Sigmoid colon (tissue), 7 donors: ENCODE results near the gene DUS1L. TPM values are rescaled to one million over a fixed set of nuclear protein-coding genes. Genes with fewer than 3 reads are reported as not detected.

Source experiments
- DNase-seq: peaks from one replicate; pipeline ENCODE4 v3.0.0-alpha.2; 2019
- H3K27ac ChIP-seq, 4 donors: fragments of 200-600 bp; sonication (generic); one replicate each; pipeline ENCODE4 v1.5.1; 2016 to 2019; ENCODE audit warnings: mild to moderate bottlenecking in 1 of 4
- H3K27me3 ChIP-seq, 3 donors: fragments of 200-600 bp; sonication (generic); one replicate each; pipeline ENCODE4 v1.5.1; 2019; ENCODE audit warnings: mild to moderate bottlenecking in 1 of 3
- H3K36me3 ChIP-seq, 4 donors: fragments of 200-600 bp; sonication (generic); one replicate each; pipeline ENCODE4 v1.5.1; 2016 to 2019
- H3K4me1 ChIP-seq, 4 donors: fragments of 200-600 bp; sonication (generic); one replicate each; pipeline ENCODE4 v1.5.1; 2017 to 2019
- H3K4me3 ChIP-seq, 4 donors: fragments of 200-600 bp; sonication (generic); one replicate each; pipeline ENCODE4 v1.5.1; 2017 to 2019; ENCODE audit warnings: mild to moderate bottlenecking in 2 of 4, moderate library complexity in 1 of 4
- H3K9me3 ChIP-seq, 4 donors: fragments of 200-600 bp in 3 of 4; sonication (generic) in 3 of 4; one replicate each; pipeline versions ENCODE4 v1.5.1 to v1.6.1; 2013 to 2019
- EP300 ChIP-seq, 4 donors: sonication (generic); formaldehyde crosslinking; IDR thresholded peaks; one replicate each; pipeline ENCODE4 v1.6.1; 2017; ENCODE audit warnings: antibody characterized with exemption in 4 of 4
- POLR2A ChIP-seq, 2 donors: fragments of 450-650 bp; IDR thresholded peaks; one replicate each; pipeline ENCODE4 v1.6.1; 2016; ENCODE audit warnings: antibody characterized with exemption in 2 of 2, mild to moderate bottlenecking in 2 of 2, moderate library complexity in 2 of 2
- POLR2AphosphoS5 ChIP-seq, 4 donors: sonication (generic); formaldehyde crosslinking; IDR thresholded peaks; one replicate each; pipeline ENCODE4 v1.6.1; 2017; ENCODE audit warnings: antibody characterized with exemption in 4 of 4
- WGBS, 2 donors: extraction: QIAGEN DNeasy Blood & Tissue Kit; methylation state at CpG; one replicate each; pipeline ENCODE4 v1.1.7; 2013; 5-methylcytosine and 5-hydroxymethylcytosine counted together
- intact Hi-C: fragments of 100-400 bp; cut with DNase I; formaldehyde crosslinking; loops from one replicate; pipeline ENCODE4 v1.15.1; 2023
- polyA plus RNA-seq, 3 donors: library from polyadenylated mRNA; stranded (reverse); fragments of 200-250 nt; gene quantifications; one replicate each; pipeline ENCODE4 v1.2.3, GENCODE V29; 2013
- total RNA-seq, 4 donors: library from RNA; depleted of rRNA; stranded (reverse); fragments of >200 nt; gene quantifications; one replicate each; pipeline ENCODE4 v1.1.0, GENCODE V29; 2016
- TF ChIP-seq, protein P1 (sequence below), 4 experiments: fragments of 450-650 bp in 3 of 4; fragments of 200-600 bp in 1 of 4; IDR thresholded peaks; one replicate each; pipeline ENCODE4 v1.5.1; 2016 to 2019; ENCODE audit warnings: antibody characterized with exemption in 4 of 4, mild to moderate bottlenecking in 3 of 4, moderate library complexity in 2 of 4
- donor health status: healthy with polysubstance abuse.
- donor health status: Bipolar disorder and iron deficiency.
- donor health status: healthy.

The DUS1L gene
- total and polyA plus RNA-seq, 7 donors: 31.3 to 119 (median 68.5) TPM

GRCh38 chr17:82112914-82113311, 47.3 kb upstream of the DUS1L start:
- intact Hi-C loops: no loop called here

GRCh38 chr17:82112181-82112913, 46.7 kb upstream of the DUS1L start:
- peaks cover 0 to 2% (median 0%) of the 10 kb centered on the region in 4 donors for H3K4me1 ChIP-seq
- WGBS, 2 donors: 94 to 96% methylated on average over 18 of the region's 18 CpGs
- no peak overlapping the region for H3K27ac ChIP-seq

More at GRCh38 chr17:82112914-82113311, 47.3 kb upstream of the DUS1L start:
- no peak overlapping the region for H3K4me3 ChIP-seq
- peaks cover 0 to 27% (median 0%) of the 10 kb centered on the region in 4 donors for H3K36me3 ChIP-seq
- TF ChIP-seq EP300 (IDR thresholded peaks at IDR 0.05): no peak
- no peak for TF ChIP-seq POLR2A (IDR thresholded peaks at IDR 0.05)
- no peak for TF ChIP-seq POLR2AphosphoS5 (IDR thresholded peaks at IDR 0.05)
- TF ChIP-seq, protein P1, sequence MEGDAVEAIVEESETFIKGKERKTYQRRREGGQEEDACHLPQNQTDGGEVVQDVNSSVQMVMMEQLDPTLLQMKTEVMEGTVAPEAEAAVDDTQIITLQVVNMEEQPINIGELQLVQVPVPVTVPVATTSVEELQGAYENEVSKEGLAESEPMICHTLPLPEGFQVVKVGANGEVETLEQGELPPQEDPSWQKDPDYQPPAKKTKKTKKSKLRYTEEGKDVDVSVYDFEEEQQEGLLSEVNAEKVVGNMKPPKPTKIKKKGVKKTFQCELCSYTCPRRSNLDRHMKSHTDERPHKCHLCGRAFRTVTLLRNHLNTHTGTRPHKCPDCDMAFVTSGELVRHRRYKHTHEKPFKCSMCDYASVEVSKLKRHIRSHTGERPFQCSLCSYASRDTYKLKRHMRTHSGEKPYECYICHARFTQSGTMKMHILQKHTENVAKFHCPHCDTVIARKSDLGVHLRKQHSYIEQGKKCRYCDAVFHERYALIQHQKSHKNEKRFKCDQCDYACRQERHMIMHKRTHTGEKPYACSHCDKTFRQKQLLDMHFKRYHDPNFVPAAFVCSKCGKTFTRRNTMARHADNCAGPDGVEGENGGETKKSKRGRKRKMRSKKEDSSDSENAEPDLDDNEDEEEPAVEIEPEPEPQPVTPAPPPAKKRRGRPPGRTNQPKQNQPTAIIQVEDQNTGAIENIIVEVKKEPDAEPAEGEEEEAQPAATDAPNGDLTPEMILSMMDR (IDR thresholded peaks at IDR 0.05): no peak
- WGBS, 2 donors: 90 to 93% methylated on average over 6 of the region's 6 CpGs
- DNase-seq: no peak
- no peak overlapping the region for H3K27ac ChIP-seq
- H3K4me1 ChIP-seq: no peaks in the 10 kb centered on the region
- no peaks in the 10 kb centered on the region for H3K9me3 ChIP-seq
- H3K27me3 ChIP-seq: no peaks in the 10 kb centered on the region

GRCh38 chr17:82110298-82110697, 44.7 kb upstream of the DUS1L start:
- Histone ChIP-seq H3K36me3 (peaks cover 0 to 27% (median 0%) of the 10 kb centered on the region in 4 donors), H3K4me1 (peaks cover 0 to 15% (median 12%) of the 10 kb centered on the region in 4 donors), H3K27ac (no peak overlapping the region), H3K27me3 (no peaks in the 10 kb centered on the region), H3K4me3 (no peak overlapping the region), H3K9me3 (no peaks in the 10 kb centered on the region)
- DNase-seq: no peak
- 64 to 69% methylated on average over 3 of the region's 3 CpGs for WGBS, 2 donors
- no peak for TF ChIP-seq EP300 (IDR thresholded peaks at IDR 0.05)
- TF ChIP-seq POLR2AphosphoS5 (IDR thresholded peaks at IDR 0.05): no peak
- TF ChIP-seq POLR2A (IDR thresholded peaks at IDR 0.05): no peak
- TF ChIP-seq, protein P1 (IDR thresholded peaks at IDR 0.05): no peak
- intact Hi-C loops: no loop called here

More at GRCh38 chr17:82112181-82112913, 46.7 kb upstream of the DUS1L start:
- DNase-seq: no peak
- intact Hi-C loops: no loop called here
- no peak for TF ChIP-seq POLR2AphosphoS5 (IDR thresholded peaks at IDR 0.05)
- TF ChIP-seq, protein P1 (IDR thresholded peaks at IDR 0.05): no peak
- no peak for TF ChIP-seq EP300 (IDR thresholded peaks at IDR 0.05)
- TF ChIP-seq POLR2A (IDR thresholded peaks at IDR 0.05): no peak
- Histone ChIP-seq H3K4me3 (no peak overlapping the region), H3K36me3 (peaks cover 0 to 27% (median 0%) of the 10 kb centered on the region in 4 donors), H3K27me3 (no peaks in the 10 kb centered on the region), H3K9me3 (no peaks in the 10 kb centered on the region)

- no peak for TF ChIP-seq POLR2A (IDR thresholded peaks at IDR 0.05)
- TF ChIP-seq, protein P1 (IDR thresholded peaks at IDR 0.05): peak in 1 of 4 experiments; percentile 6
- intact Hi-C loops: no loop called here
- peak overlapping the region in 1 of 4 donors; percentile 31 for H3K27ac ChIP-seq
- peaks cover 0 to 24% (median 0%) of the 10 kb centered on the region in 4 donors for H3K36me3 ChIP-seq
- WGBS, 2 donors: 93 to 95% methylated on average over 14 of the region's 14 CpGs
- H3K27me3 ChIP-seq: no peaks in the 10 kb centered on the region
- no peak for DNase-seq
- no peaks in the 10 kb centered on the region for H3K9me3 ChIP-seq
- peaks cover 0 to 22% (median 19%) of the 10 kb centered on the region in 4 donors for H3K4me1 ChIP-seq
- H3K4me3 ChIP-seq: no peak overlapping the region
Measured at GRCh38 chr17:82108961-82109475, 43.4 kb upstream of the DUS1L start.
